DOHH2 (cell line): Measurements from ENCODE around the gene ASB6.

Experiments used
- H3F3A ChIP-seq: fragments of 200-600 bp; sonication (generic), shearing (Covaris generic); 2 replicates; pipeline ENCODE4 v1.6.0; 2016; ENCODE audit warnings: antibody characterized with exemption, mild to moderate bottlenecking; ENCODE audit not compliant: control insufficient read depth, insufficient read depth
- H3K27ac ChIP-seq: fragments of 200-600 bp; sonication (generic); 2 replicates; pipeline ENCODE4 v1.5.1; 2014; ENCODE audit warnings: low read depth, mild to moderate bottlenecking, low read length, moderate library complexity
- H3K27me3 ChIP-seq: fragments of 200-600 bp; sonication (generic); 2 replicates; pipeline ENCODE4 v1.6.1; 2014; ENCODE audit warnings: mild to moderate bottlenecking, low read length, mixed read lengths; ENCODE audit not compliant: control insufficient read depth
- H3K36me3 ChIP-seq: fragments of 200-600 bp; sonication (generic); 2 replicates; pipeline ENCODE4 v1.6.1; 2014; ENCODE audit warnings: mild to moderate bottlenecking, low read length, moderate library complexity, mixed read lengths; ENCODE audit not compliant: control insufficient read depth
- H3K4me1 ChIP-seq: fragments of 200-600 bp; sonication (generic); 2 replicates; pipeline ENCODE4 v1.6.1; 2014; ENCODE audit warnings: mild to moderate bottlenecking, low read length, mixed read lengths; ENCODE audit not compliant: control insufficient read depth
- H3K4me2 ChIP-seq: fragments of 200-600 bp; sonication (generic); 2 replicates; pipeline ENCODE4 v1.6.0; 2014; ENCODE audit warnings: mild to moderate bottlenecking, low read length, moderate library complexity
- H3K4me3 ChIP-seq: fragments of 200-600 bp; sonication (generic); 2 replicates; pipeline ENCODE4 v1.5.1; 2014; ENCODE audit warnings: mild to moderate bottlenecking, low read length, mixed read lengths
- H3K79me2 ChIP-seq: fragments of 200-600 bp; sonication (generic); 2 replicates; pipeline ENCODE4 v1.6.1; 2014; ENCODE audit warnings: mild to moderate bottlenecking, low read length, mixed read lengths; ENCODE audit not compliant: control insufficient read depth
- H3K9me2 ChIP-seq: fragments of 200-600 bp; sonication (generic); replicated peaks from 2 replicates; pipeline ENCODE4 v1.6.1; 2014; ENCODE audit warnings: mild to moderate bottlenecking, low read length, mixed read lengths; ENCODE audit not compliant: control insufficient read depth
- H3K9me3 ChIP-seq: fragments of 200-600 bp; sonication (generic); 2 replicates; pipeline ENCODE4 v1.6.1; 2014; ENCODE audit warnings: antibody characterized with exemption, low read length, mixed read lengths; ENCODE audit not compliant: control insufficient read depth, insufficient read depth
- H4K20me1 ChIP-seq: fragments of 200-600 bp; sonication (generic); 2 replicates; pipeline ENCODE4 v1.6.0; 2014; ENCODE audit warnings: low read depth, mild to moderate bottlenecking, antibody characterized with exemption, low read length, moderate library complexity; ENCODE audit not compliant: control insufficient read depth, insufficient read depth
- CTCF ChIP-seq: fragments of 200-600 bp; sonication (generic); IDR thresholded peaks from one replicate; pipeline ENCODE4 v1.5.1; 2014; ENCODE audit warnings: antibody characterized with exemption, mild to moderate bottlenecking, low read depth, low read length; ENCODE audit not compliant: poor library complexity, severe bottlenecking
- EZH2phosphoT487 ChIP-seq: fragments of 200-600 bp; sonication (generic); IDR thresholded peaks from 2 replicates; pipeline ENCODE4 v1.6.1; 2017; ENCODE audit warnings: borderline replicate concordance, mild to moderate bottlenecking, antibody characterized with exemption, low read length, moderate library complexity, mixed read lengths

ASB6 gene

GRCh38 chr9:129640086-129640870 lies 1.7 kb downstream of the ASB6 start:
- 0 out of 2 replicates have a peak, but pooled peaks cover 17% of the 10 kb centered on the region for H4K20me1 ChIP-seq
- peaks cover 6% of the 10 kb centered on the region; the same call in 1 of the 2 replicates for H3F3A ChIP-seq
- peaks cover 34% of the 10 kb centered on the region for H3K79me2 ChIP-seq
- H3K4me2 ChIP-seq: peak overlapping the region; percentile 97
- peaks cover 16% of the 10 kb centered on the region for H3K4me1 ChIP-seq
- peak overlapping the region; percentile 100 for H3K4me3 ChIP-seq
- TF ChIP-seq CTCF (no peak), EZH2phosphoT487 (no peak)
- no peaks in the 10 kb centered on the region for H3K9me2 ChIP-seq
- H3K36me3 ChIP-seq: peaks cover 41% of the 10 kb centered on the region
- H3K27me3 ChIP-seq: no peaks in the 10 kb centered on the region
- no peaks in the 10 kb centered on the region for H3K9me3 ChIP-seq
- no peak overlapping the region for H3K27ac ChIP-seq

- no peaks in the 10 kb centered on the region for H3K9me2 ChIP-seq
- H4K20me1 ChIP-seq: 0 out of 2 replicates have a peak, but pooled peaks cover 17% of the 10 kb centered on the region
- peaks cover 16% of the 10 kb centered on the region for H3K4me1 ChIP-seq
- no peaks in the 10 kb centered on the region for H3K27me3 ChIP-seq
- no peak overlapping the region for H3K4me3 ChIP-seq
- H3K4me2 ChIP-seq: peak overlapping the region; percentile 97; the same call in 1 of the 2 replicates
- no peak overlapping the region for H3K27ac ChIP-seq
- H3K36me3 ChIP-seq: peaks cover 46% of the 10 kb centered on the region
- peaks cover 38% of the 10 kb centered on the region for H3K79me2 ChIP-seq
- peaks cover 6% of the 10 kb centered on the region; the same call in 1 of the 2 replicates for H3F3A ChIP-seq
- TF ChIP-seq CTCF (no peak), EZH2phosphoT487 (no peak)
- no peaks in the 10 kb centered on the region for H3K9me3 ChIP-seq
These were observed 2.2 kb downstream of the ASB6 start for GRCh38 chr9:129639756-129640085.

- Histone ChIP-seq H3K27me3 (no peaks in the 10 kb centered on the region), H3K4me1 (peaks cover 16% of the 10 kb centered on the region), H3K9me3 (no peaks in the 10 kb centered on the region), H4K20me1 (0 out of 2 replicates have a peak, but pooled peaks cover 17% of the 10 kb centered on the region), H3K79me2 (peaks cover 38% of the 10 kb centered on the region), H3K4me2 (no peak overlapping the region), H3K27ac (no peak overlapping the region), H3K36me3 (peaks cover 49% of the 10 kb centered on the region), H3K4me3 (no peak overlapping the region), H3F3A (peaks cover 6% of the 10 kb centered on the region; the same call in 1 of the 2 replicates), H3K9me2 (no peaks in the 10 kb centered on the region)
- no peak for TF ChIP-seq CTCF
- no peak for TF ChIP-seq EZH2phosphoT487
These were observed 2.8 kb downstream of the ASB6 start for GRCh38 chr9:129639034-129639630.
